HT-29 (cell line): Measurements from ENCODE around the gene TOX3. TPM values are rescaled to one million over a fixed set of nuclear protein-coding genes. Genes with fewer than 3 reads are reported as not detected.

Experiments used
- DNase-seq: peaks from one replicate; pipeline ENCODE4 v3.0.0-alpha.2; 2015; ENCODE audit warnings: low spot score
- total RNA-seq: library from RNA; depleted of rRNA; stranded (reverse); fragments of >200 nt; shearing (Covaris generic); gene quantifications from 2 replicates; pipeline ENCODE4 v1.2.3, GENCODE V29; 2014

Gene TOX3
- total RNA-seq, 1 experiment from 2014 or later: 7.1 TPM

DNA sequence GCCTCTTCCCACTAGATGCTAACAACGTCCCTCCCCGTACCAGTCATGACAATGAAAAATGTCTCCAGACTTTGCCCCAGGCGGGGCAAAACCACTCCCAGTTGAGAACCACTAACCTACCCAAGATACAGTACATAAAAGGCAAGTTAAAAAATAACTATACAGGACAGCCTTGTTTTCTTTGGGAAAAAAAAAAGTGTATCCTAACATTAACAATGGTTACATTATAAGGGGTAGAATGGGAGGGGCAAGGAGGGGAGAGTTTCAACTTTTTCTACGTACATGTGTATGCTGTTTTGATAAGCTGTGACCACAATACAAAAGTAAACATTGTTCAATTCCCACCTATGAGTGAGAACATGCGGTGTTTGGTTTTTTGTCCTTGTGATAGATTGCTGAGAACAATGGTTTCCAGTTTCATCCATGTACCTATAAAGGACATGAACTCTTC lies 94.9 kb downstream of the TOX3 start:
- DNase-seq: peak; percentile 58

DNA sequence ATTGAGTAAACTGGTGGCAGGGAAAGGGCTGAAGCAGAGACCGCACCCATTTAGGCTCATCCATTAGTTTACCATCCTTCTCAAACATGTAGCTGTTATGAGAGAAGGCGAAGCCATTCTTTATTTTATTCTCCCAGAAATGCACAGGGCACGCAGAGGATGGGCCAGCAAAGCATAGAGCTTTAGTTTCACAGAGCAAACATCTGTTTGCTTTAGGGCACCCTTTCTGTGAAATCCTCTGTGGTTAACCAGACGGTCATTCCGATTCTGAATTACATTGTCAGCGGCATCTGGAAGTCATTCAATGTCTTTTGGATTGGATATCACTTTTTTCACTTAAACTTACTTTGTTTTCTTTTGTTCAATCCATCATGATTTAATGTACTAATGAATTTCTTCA lies 96.0 kb downstream of the TOX3 start:
- DNase-seq: no peak

DNA sequence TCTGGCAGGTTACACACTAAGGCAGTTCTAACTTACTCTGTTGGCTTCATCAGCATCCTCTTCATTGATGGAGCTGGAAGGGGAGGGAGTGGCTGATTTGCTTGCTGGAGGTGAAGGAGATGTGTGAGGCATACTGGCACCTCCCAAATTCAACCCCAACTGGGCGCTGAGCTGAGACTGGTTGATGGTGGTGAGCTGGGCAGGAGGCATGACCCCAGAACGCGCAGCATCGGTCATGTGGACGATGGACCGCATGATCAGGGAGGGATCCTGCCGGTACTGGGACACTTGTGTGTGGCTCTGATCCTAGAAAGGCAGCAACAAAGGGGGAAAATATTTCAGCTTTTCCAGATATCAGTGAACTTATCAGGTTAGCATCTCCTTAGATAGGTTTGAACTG lies 96.7 kb downstream of the TOX3 start:
- no peak for DNase-seq

DNA sequence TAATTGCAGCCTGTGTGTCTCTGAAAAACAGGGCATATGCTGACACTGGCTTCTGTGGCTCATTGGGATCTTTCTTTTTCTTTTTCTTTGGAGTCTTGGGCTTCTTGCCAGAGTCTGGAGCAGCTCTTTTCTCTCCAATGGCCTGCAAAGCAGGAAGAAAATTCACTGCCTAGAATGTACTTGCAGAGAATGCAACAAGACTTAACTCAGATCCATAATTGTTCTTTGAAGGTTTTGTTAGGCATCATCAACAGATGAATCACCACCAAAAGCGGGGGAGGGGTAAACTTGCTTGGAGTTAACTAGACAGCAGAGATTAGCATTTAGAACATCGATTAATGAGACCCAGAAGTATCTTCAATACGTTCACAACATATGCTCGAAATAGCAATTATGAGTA lies 100.9 kb downstream of the TOX3 start:
- no peak for DNase-seq

DNA sequence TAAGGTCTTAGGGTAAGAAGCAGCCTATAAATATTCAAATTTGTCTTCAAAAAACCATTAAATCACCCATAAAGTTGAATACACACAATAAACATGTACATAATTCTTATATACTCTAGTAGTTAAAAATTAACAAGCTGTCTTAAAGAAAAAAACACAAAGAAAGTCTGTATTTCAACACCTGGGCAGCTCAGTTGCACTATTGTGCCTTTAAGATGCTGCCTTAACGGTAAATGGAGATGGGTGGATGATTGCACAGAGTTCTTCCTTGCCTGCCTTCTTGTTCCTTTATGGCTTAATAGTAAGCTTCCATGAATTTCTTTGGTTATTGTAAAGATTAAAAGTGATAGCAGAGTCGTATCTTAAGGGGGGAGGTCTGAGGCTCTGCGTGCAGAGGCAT lies 105.1 kb downstream of the TOX3 start:
- no peak for DNase-seq

DNA sequence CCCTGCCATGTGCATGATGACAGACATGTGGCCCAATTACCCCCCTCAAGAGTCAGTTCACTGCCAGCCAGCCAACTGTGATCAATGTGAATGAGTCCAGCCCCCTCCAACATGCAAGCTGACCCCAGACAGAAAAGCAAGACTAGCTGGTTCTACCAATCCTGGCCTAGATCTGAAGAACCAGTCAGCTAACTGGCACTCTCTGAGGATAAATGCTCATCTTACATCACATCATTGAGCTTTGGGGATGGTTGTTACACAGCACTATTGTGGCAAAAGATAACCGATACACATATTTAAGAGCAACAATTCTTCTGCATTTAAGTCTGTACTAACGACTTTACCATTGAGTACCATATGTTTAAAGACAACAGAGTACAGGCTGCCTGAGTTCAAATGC lies 106.7 kb downstream of the TOX3 start:
- DNase-seq: no peak

DNA sequence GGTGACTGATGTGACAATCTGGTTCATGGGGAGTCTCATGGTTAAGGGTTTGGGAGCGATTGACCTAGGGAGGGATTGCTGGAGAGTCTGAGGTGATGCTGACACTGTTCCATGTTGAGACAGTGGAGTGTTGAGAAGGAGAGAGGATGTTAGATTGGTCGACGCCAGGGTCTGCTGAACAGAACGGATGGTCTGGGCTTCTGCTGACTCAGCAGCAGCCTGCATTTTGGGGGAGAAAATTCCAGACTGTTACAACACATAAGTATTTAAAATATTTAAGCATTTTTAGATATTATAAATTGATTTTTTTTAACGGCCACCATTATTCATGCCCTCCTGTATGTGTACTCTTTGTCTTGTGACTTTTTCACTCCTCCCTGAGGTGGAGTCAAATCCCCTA lies 107.2 kb downstream of the TOX3 start:
- no peak for DNase-seq

DNA sequence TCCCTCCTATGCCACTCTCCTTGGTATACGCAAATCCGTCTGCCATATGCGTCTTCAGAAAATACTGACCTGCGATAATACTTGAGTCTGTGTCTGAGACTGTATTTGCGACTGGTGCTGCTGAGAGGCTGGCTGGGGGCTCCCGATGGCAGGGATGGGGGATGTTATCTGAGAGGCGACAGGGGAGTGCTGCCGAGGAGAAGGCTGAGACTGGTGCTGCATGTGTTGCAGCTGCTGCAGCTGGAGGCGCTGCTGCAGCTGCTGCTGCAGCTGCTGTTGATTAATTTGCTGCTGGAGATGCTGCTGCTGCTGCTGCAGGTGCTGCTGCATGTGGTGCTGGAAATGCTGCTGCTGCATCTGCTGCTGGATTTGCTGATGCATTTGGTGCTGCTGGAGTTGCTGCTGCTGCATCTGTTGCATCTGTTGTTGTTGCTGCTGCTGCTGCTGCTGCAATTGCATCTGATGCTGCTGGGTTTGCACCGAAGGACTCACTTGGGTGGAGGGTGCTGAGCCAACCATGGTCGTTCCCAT lies 107.7 kb downstream of the TOX3 start:
- DNase-seq: no peak

DNA sequence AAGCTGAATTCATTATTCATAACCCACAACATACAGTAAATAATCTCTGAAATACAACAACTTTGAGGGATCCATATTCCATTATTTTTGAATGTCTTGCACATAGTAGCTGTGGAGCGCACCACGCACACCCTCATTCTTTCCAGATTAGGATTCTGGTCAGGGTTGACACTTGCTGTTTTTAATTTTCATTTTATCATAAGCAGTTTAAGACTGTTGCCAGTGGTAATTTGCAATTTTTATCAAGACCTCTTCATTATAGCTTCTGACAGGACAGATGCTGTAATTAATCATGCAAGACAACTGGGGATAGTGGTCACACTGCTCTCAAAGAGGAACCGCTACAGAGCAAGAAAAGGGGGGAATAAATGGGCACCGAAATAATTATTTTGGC lies 109.7 kb downstream of the TOX3 start:
- no peak for DNase-seq

DNA sequence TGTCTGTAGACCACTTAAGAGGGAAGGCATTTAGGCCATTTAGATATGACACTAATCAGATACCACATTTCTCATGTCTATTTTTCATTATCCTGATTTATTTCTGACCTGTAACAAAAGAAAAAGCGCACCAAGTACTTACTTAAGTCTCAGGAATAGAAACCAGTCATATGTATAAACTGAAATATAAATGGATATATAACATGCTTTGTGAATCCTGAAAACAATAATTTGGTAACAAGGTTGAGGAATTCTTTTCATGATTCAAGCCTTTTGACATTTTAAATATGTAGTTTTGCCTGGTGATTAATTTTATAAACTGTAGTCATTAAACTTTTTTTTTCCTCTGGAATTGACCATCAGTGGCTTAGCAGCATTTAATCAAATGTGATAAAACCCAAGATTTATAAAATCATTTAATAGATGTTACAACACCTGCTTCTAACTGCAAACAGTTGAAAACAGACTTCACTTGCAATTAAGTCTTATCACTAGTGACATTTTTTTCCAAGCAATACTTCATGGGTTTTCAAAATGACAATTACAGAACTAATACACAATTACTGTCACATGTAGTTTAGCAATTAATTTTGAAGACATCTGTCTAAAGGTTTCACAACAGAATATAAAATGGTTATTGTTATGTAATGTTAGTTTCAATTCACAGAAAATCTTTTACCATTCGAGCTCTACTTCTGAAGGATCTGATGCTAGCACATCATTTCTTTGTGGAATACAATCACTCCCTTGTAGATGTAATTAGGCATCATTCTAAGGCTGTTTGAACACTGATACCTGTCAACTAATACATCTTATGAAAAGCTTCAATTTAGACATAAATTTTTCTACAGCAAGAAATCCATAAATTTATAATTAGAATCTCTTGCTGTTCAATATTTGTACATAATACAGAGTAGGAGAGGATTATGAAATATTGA lies 110.3 kb downstream of the TOX3 start:
- DNase-seq: no peak

DNA sequence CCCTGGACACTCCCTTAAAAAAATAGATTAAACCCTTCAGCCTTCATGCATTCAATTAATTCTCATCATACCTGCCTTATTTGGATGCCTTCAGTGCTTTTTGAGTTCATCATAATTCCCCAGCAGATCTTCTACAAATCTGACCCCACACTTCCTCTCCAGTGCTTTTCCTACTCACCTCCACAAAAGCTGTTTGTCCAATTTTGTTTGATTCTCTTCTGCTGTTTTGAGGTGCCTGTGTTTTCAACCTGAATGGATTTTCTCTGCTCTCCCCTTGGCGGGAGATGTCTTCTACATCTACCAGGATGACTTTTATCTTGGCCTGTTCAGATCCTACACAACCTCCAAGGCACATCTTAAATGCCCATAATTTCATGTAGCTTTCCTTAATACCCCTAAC lies 112.7 kb downstream of the TOX3 start:
- no peak for DNase-seq

DNA sequence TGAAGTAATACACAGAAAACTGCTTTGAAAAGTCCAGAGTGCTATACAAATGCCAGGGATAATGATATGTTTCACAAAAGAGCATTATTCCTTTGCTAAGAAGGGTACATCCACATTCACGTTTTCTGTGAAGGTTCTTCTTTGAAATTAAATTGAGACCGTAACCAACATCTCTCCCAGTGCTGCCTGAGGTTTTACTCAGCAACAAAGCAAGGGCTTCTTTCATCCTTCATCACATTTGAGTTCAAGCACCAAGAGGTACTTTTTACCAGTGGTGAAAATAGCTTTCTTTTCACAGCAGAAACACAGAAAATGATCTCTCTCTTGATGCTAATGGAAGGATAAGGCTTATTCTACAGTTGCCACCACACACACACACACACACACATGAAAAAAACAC lies 113.3 kb downstream of the TOX3 start:
- DNase-seq: no peak

DNA sequence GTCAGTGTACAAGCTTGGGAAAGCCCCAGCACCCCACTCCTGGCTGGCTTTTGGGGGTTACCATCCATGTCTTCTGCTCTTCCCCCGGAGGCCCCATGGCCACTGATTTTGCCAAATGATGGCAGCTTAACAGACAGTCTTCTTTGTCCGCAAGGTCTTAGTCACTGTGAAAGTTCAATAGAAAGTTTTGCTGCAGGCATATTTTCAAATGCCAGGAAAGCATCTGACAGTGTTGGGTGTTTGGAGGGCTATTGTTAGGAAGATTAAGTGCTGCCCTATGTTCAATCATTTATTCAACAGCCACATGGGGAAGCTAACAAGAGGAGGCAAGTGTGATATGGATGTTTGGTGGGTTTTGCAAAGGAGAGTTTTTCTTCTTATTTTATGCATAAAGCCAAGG lies 122.4 kb downstream of the TOX3 start:
- DNase-seq: no peak

DNA sequence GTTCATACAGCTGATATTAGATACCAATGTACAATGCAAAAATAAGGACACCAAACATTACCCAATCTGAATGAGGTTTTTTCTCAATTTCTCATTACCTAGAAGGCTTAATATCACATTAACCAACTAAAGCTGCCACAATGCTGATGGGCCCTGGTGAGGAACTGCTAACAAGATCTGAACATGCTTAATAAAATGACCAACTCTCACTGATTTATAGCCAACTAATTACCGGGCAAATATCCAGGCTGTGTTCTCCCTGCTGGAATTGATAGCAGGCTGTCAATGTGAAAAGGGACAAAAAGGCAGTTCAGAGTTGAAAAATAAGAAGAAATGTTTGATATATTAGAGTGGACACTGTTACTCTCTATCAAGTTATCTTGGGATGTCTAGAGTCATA lies 124.6 kb downstream of the TOX3 start:
- no peak for DNase-seq

DNA sequence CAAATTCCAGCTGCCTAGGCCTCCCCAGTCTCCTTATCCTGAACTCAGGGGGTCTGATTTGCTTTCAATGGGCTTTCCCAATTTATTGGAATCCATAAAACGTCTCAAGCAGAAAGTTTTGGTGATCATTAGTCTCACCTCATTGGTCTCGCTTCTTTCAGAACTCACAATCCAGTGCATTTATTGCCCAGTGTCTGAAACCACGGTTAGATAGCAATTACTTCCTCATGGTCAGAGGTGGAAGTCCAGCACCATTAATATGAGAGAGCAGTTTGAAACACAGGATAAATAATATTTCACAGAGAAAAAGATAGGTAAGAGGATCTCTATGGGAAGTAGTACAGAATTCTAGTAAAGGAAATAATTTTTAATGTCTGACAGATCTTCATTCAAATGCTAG lies 128.7 kb downstream of the TOX3 start:
- no peak for DNase-seq

DNA sequence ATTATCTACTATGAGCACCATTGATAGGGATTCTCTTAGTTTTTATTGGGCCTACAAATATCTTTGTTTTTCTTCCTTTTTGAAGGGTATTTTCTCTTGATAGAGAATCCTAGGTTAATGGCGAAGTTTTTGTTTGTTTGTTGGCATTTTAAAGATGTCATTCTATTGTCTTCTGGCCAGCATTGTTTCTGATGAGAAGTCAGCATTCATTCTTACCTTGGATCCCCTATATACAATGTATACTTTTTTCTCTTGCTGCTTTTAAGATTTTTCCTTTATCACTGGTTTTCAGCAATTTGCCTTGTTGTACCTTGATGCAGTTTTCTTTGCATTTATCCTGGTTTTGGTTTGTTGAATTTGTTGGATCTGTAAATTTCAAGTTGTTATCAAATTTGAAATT lies 130.1 kb downstream of the TOX3 start:
- no peak for DNase-seq

DNA sequence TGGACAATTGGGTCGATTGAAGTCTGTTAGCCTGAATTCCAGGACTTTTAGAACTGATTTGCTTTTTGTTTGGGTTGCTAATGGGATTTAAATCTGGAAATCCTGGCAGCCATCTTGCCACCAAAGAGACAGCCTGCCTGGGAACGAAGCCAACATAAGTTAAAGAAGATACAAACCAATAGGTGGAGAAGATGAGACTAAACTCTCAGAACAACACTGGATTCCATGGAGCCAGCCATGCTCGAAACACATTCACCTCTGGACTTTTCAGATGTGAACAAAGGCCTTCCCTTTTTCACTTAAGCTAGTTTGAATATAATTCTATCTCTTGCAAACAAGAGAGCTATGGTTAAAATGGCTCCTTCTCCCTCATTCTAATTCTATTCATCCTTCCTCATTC lies 135.9 kb downstream of the TOX3 start:
- DNase-seq: no peak

DNA sequence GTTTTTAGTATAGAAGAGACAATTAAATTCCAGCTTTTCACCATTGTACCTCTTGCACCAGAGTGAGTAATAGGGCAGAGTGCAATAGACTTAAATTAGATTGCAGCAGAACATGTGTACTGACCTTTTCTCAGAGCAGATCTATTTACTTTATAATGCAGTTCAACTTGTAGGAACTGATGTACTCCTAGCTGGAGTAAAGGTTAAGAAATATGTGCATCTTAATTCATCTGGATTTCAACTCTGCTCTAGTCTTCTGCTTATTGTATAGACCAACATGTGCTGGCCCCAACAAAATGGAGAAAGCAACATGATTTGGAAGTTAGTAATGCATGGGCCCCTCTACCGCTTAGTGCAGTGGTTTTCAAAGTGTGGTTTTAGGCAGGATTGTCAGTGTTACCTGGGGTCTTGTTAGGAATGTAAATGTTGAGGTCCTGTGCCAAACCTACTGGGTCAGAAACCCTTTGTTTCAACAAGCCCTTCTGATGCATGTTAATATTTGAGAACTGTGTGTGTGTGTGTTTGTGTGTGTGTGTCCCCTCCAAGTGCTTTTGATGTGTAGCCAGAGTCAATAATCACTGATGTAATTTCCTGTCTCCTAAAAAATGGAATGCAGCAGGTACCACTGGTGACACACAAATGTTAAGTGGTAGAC lies 138.6 kb downstream of the TOX3 start:
- DNase-seq: no peak

DNA sequence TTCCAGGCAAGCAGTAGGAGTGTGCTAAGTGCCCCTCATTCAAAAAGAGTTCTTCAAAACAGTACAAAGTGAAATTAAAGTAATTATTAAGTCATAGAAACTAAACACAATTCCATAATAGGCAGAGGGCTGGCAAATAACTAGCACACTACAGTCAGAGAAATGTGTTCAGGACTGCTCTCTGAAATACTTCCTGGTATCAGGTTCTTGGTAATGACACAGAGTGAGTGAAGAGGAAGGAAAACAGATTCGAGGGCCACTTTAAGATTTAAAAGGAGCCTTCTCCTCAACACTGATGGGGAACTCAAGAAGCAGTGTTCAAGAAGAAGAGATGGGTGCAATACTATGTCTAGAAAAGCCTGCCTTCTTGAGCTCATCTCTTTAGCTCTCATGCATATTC lies 139.2 kb downstream of the TOX3 start:
- DNase-seq: peak; percentile 55

DNA sequence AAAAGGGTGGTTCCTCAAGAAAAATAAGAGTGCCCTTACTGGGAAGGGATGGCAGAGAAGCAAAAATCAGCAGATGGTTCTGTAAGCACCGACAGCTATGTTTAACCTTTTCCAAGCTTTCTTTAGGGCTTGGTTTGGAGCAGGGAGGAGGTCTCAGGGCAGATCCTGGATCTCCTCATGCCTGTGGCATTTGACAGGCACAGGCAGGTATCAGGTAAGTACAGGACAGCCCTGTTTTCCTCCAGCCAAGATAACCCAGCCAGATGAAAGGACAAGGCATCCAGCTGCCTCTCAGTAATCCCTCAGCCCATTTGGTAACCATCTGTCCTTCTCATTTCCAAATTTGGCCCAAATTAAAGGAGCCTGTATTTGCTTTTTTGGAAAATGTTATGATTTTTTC lies 141.5 kb downstream of the TOX3 start:
- no peak for DNase-seq

DNA sequence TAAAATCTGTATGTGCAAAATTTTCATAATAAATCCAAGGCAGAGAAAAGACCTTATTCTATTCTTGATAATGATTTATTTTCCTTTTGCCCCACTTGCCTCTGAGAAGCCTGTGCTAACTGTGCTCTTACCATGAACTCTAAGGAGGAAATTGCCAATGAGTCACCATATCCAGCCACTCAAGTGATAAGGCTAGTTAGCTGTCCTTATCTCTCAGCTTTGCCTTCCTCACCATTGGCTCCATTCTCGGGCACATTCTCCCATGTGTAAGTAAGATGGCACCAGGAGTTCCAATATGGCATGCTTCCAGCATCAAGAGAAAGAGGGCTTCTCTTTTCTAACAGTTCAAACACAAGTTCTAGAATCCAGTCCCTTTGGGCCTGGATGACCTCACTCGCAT lies 142.4 kb downstream of the TOX3 start:
- no peak for DNase-seq

DNA sequence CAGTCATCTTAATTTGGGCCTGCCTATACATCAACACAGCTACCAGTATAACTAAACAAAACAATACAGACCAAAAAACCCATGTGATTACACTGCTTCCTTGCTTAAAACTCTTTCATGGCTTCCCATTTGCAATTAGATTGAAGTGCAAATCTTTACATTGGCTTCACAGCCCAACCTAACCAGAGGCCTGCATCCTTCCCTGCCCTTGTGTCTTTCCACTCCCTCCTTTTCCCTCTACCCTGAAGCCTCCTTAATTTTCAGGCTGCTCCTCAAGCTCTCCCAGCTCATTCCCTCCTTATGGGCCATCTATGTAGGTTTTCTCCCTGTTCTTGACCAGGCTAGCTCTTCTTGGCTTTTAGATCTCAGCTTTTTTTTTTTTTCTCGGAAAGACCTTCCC lies 147.8 kb downstream of the TOX3 start:
- DNase-seq: no peak

DNA sequence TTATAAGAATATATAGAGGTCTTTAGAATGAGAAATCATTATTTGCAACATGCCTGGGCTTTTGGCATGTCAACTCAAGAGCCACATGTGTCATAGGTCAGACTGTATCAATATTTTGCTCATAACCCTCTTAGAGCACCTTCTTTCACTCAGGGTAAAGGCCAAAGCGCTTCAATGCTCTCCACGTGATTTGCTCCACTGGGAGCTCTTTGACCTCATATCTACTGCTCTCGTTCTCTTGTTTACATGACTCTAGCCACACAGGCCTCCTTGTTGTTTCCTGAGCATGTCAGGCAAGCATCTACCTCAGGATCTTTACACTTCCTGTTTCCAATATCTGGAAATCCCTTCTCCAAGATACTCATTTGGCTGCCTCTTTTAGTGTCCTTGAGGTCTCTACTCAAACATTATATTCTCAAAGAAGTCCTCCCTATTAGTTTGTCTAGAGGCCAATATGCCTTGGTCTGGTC lies 148.4 kb downstream of the TOX3 start:
- no peak for DNase-seq
